ENCODE measurements around the gene ZC3H12C.

Gene ZC3H12C

GRCh38 chr11:110184456-110184855 lies 91.3 kb downstream of the ZC3H12C start:
- no peak for TF ChIP-seq CTCF (IDR thresholded peaks at IDR 0.05; ENCODE audit: poor library complexity, severe bottlenecking)
- peak overlapping the region; percentile 91 for H3K27ac ChIP-seq (ENCODE audit: poor library complexity, severe bottlenecking)

GRCh38 chr11:110185121-110185591 lies 92.0 kb downstream of the ZC3H12C start:
- Histone ChIP-seq H3K36me3 (ENCODE audit: low read depth) (no peaks in the 10 kb centered on the region), H3K4me3 (ENCODE audit: severe bottlenecking) (no peak overlapping the region), H3K4me1 (ENCODE audit: insufficient read depth, poor library complexity, severe bottlenecking) (peaks cover 34% of the 10 kb centered on the region), H3K27me3 (ENCODE audit: insufficient read depth, poor library complexity, severe bottlenecking) (no peaks in the 10 kb centered on the region), H3K27ac (ENCODE audit: poor library complexity, severe bottlenecking) (peak overlapping the region; percentile 91), H3K9me3 (ENCODE audit: severe bottlenecking) (no peaks in the 10 kb centered on the region)
- TF ChIP-seq CTCF (IDR thresholded peaks at IDR 0.05; ENCODE audit: poor library complexity, severe bottlenecking): no peak
- ATAC-seq (ENCODE audit: low read depth) (peak; percentile 91), DNase-seq (ENCODE audit: low spot score) (no peak)

More at GRCh38 chr11:110184456-110184855, 91.3 kb downstream of the ZC3H12C start:
- no peak overlapping the region for H3K4me3 ChIP-seq (ENCODE audit: severe bottlenecking)
- no peaks in the 10 kb centered on the region for H3K9me3 ChIP-seq (ENCODE audit: severe bottlenecking)
- H3K4me1 ChIP-seq (ENCODE audit: insufficient read depth, poor library complexity, severe bottlenecking): peaks cover 34% of the 10 kb centered on the region
- DNase-seq (ENCODE audit: low spot score): no peak
- H3K36me3 ChIP-seq (ENCODE audit: low read depth): no peaks in the 10 kb centered on the region
- peak; percentile 22; the same call in 2 of the 3 replicates for ATAC-seq (ENCODE audit: low read depth)
- H3K27me3 ChIP-seq (ENCODE audit: insufficient read depth, poor library complexity, severe bottlenecking): no peaks in the 10 kb centered on the region

- Histone ChIP-seq H3K36me3 (ENCODE audit: low read depth) (no peaks in the 10 kb centered on the region), H3K27ac (ENCODE audit: poor library complexity, severe bottlenecking) (peak overlapping the region; percentile 91), H3K27me3 (ENCODE audit: insufficient read depth, poor library complexity, severe bottlenecking) (no peaks in the 10 kb centered on the region), H3K4me3 (ENCODE audit: severe bottlenecking) (no peak overlapping the region), H3K9me3 (ENCODE audit: severe bottlenecking) (no peaks in the 10 kb centered on the region), H3K4me1 (ENCODE audit: insufficient read depth, poor library complexity, severe bottlenecking) (peaks cover 34% of the 10 kb centered on the region)
- TF ChIP-seq CTCF (IDR thresholded peaks at IDR 0.05; ENCODE audit: poor library complexity, severe bottlenecking): no peak
- ATAC-seq (ENCODE audit: low read depth) (no peak), DNase-seq (ENCODE audit: low spot score) (no peak)
Measured at GRCh38 chr11:110185599-110185998, 92.4 kb downstream of the ZC3H12C start.

- no peak overlapping the region for H3K4me3 ChIP-seq (ENCODE audit: severe bottlenecking)
- ATAC-seq (ENCODE audit: low read depth): no peak
- H3K27ac ChIP-seq (ENCODE audit: poor library complexity, severe bottlenecking): peak overlapping the region; percentile 91
- no peak for TF ChIP-seq CTCF (IDR thresholded peaks at IDR 0.05; ENCODE audit: poor library complexity, severe bottlenecking)
- peaks cover 34% of the 10 kb centered on the region for H3K4me1 ChIP-seq (ENCODE audit: insufficient read depth, poor library complexity, severe bottlenecking)
- no peaks in the 10 kb centered on the region for H3K36me3 ChIP-seq (ENCODE audit: low read depth)
- no peaks in the 10 kb centered on the region for H3K9me3 ChIP-seq (ENCODE audit: severe bottlenecking)
- H3K27me3 ChIP-seq (ENCODE audit: insufficient read depth, poor library complexity, severe bottlenecking): no peaks in the 10 kb centered on the region
- no peak for DNase-seq (ENCODE audit: low spot score)
Measured at GRCh38 chr11:110186456-110186855, 93.3 kb downstream of the ZC3H12C start.

- no peaks in the 10 kb centered on the region for H3K27me3 ChIP-seq (ENCODE audit: insufficient read depth, poor library complexity, severe bottlenecking)
- H3K4me3 ChIP-seq (ENCODE audit: severe bottlenecking): no peak overlapping the region
- DNase-seq (ENCODE audit: low spot score) (no peak), ATAC-seq (ENCODE audit: low read depth) (no peak)
- peaks cover 34% of the 10 kb centered on the region for H3K4me1 ChIP-seq (ENCODE audit: insufficient read depth, poor library complexity, severe bottlenecking)
- H3K27ac ChIP-seq (ENCODE audit: poor library complexity, severe bottlenecking): peak overlapping the region; percentile 91
- no peaks in the 10 kb centered on the region for H3K36me3 ChIP-seq (ENCODE audit: low read depth)
- no peaks in the 10 kb centered on the region for H3K9me3 ChIP-seq (ENCODE audit: severe bottlenecking)
- TF ChIP-seq CTCF (IDR thresholded peaks at IDR 0.05; ENCODE audit: poor library complexity, severe bottlenecking): no peak
Measured at GRCh38 chr11:110186867-110187266, 93.7 kb downstream of the ZC3H12C start.

Data from RWPE2 (cell line).